Mesenchymal stem cell (in vitro differentiated cells and primary cell): ENCODE data around the gene ARHGEF16.

Experiments
- DNase-seq: peaks from one replicate; pipeline ENCODE4 v3.0.0-alpha.2; 2013
- H2AFZ ChIP-seq: one replicate; pipeline ENCODE4 v1.6.1; 2013; ENCODE audit warnings: low read depth, mild to moderate bottlenecking, control low read depth, inconsistent platforms, low read length, moderate library complexity
- H2AK5ac ChIP-seq: 2 replicates; pipeline ENCODE4 v1.6.1; 2013; ENCODE audit warnings: low read length, moderate library complexity, mild to moderate bottlenecking, inconsistent platforms; ENCODE audit not compliant: severe bottlenecking
- H2BK120ac ChIP-seq: one replicate; pipeline ENCODE4 v1.6.1; 2013; ENCODE audit warnings: low read depth, mild to moderate bottlenecking, inconsistent platforms, low read length, moderate library complexity
- H2BK12ac ChIP-seq, 2 experiments: one replicate each; pipeline ENCODE4 v1.6.1; 2013; ENCODE audit warnings: inconsistent platforms in 2 of 2, low read length in 2 of 2, mild to moderate bottlenecking in 2 of 2, moderate library complexity in 2 of 2, control low read depth in 1 of 2
- H2BK15ac ChIP-seq: one replicate; pipeline ENCODE4 v1.6.1; 2013; ENCODE audit warnings: mild to moderate bottlenecking, low read depth, inconsistent platforms; ENCODE audit not compliant: poor library complexity, severe bottlenecking
- H2BK5ac ChIP-seq: 2 replicates; pipeline ENCODE4 v1.6.1; 2013; ENCODE audit warnings: low read depth, mild to moderate bottlenecking, low read length, control low read depth, inconsistent platforms; ENCODE audit not compliant: poor library complexity, severe bottlenecking
- H3K14ac ChIP-seq, 2 experiments: one replicate each; pipeline ENCODE4 v1.6.1; 2013; ENCODE audit warnings: inconsistent platforms in 2 of 2, low read length in 2 of 2, control low read depth in 1 of 2, mild to moderate bottlenecking in 1 of 2, moderate library complexity in 1 of 2
- H3K18ac ChIP-seq, 2 experiments: one replicate each; pipeline ENCODE4 v1.6.1; 2013; ENCODE audit warnings: inconsistent platforms in 2 of 2, low read length in 2 of 2, control low read depth in 1 of 2, low read depth in 1 of 2, mild to moderate bottlenecking in 1 of 2
- H3K23ac ChIP-seq, 2 experiments: one replicate each; pipeline ENCODE4 v1.6.1; 2013; ENCODE audit warnings: inconsistent platforms in 2 of 2, low read length in 2 of 2, mild to moderate bottlenecking in 2 of 2, moderate library complexity in 2 of 2, control low read depth in 1 of 2
- H3K27ac ChIP-seq: 2 replicates; pipeline ENCODE4 v1.5.1; 2013; ENCODE audit warnings: mild to moderate bottlenecking, moderate library complexity, low read length, control low read depth, inconsistent platforms; ENCODE audit not compliant: poor library complexity, severe bottlenecking
- H3K27me3 ChIP-seq, 2 experiments: 2 replicates each; pipeline versions ENCODE4 v1.6.1 to v1.7.0; 2013; ENCODE audit warnings: low read length in 2 of 2, mild to moderate bottlenecking in 2 of 2, moderate library complexity in 2 of 2, control low read depth in 1 of 2, inconsistent platforms in 1 of 2; ENCODE audit not compliant: control insufficient read depth in 1 of 2, insufficient read depth in 1 of 2
- H3K36me3 ChIP-seq, 2 experiments: 2 replicates each; pipeline versions ENCODE4 v1.6.1 to v1.7.0; 2013; ENCODE audit warnings: low read length in 2 of 2, control low read depth in 1 of 2, inconsistent platforms in 1 of 2, low read depth in 1 of 2, mild to moderate bottlenecking in 1 of 2; ENCODE audit not compliant: insufficient read depth in 2 of 2, control insufficient read depth in 1 of 2
- H3K4ac ChIP-seq, 2 experiments: one replicate each; pipeline ENCODE4 v1.6.1; 2013; ENCODE audit warnings: inconsistent platforms in 2 of 2, low read length in 2 of 2, mild to moderate bottlenecking in 2 of 2, moderate library complexity in 2 of 2, control low read depth in 1 of 2, low read depth in 1 of 2
- H3K4me1 ChIP-seq: 2 replicates; pipeline ENCODE4 v1.6.1; 2013; ENCODE audit warnings: low read depth, low read length, control low read depth; ENCODE audit not compliant: control insufficient read depth, insufficient read depth
- H3K4me2 ChIP-seq: 2 replicates; pipeline ENCODE4 v1.6.1; 2013; ENCODE audit warnings: low read length, mild to moderate bottlenecking, inconsistent platforms; ENCODE audit not compliant: poor library complexity, severe bottlenecking
- H3K4me3 ChIP-seq, 2 experiments: 2 replicates each; pipeline versions ENCODE4 v1.5.1 to v1.7.0; 2013; ENCODE audit warnings: low read length in 2 of 2, mild to moderate bottlenecking in 2 of 2, control low read depth in 1 of 2, low read depth in 1 of 2; ENCODE audit not compliant: insufficient read depth in 1 of 2
- H3K79me1 ChIP-seq: replicated peaks from 2 replicates; pipeline ENCODE4 v1.6.1; 2013; ENCODE audit warnings: mild to moderate bottlenecking, control low read depth, low read length, inconsistent platforms; ENCODE audit not compliant: poor library complexity, severe bottlenecking
- H3K9ac ChIP-seq: 2 replicates; pipeline ENCODE4 v1.7.0; 2013; ENCODE audit warnings: mild to moderate bottlenecking, low read length, moderate library complexity
- H3K9me3 ChIP-seq: 2 replicates; pipeline ENCODE4 v1.7.0; 2013; ENCODE audit warnings: mild to moderate bottlenecking, low read length; ENCODE audit not compliant: control insufficient read depth
- H4K8ac ChIP-seq: one replicate; pipeline ENCODE4 v1.6.1; 2013; ENCODE audit warnings: inconsistent platforms, mild to moderate bottlenecking, low read length, moderate library complexity
- H4K91ac ChIP-seq: one replicate; pipeline ENCODE4 v1.6.1; 2013; ENCODE audit warnings: mild to moderate bottlenecking, low read length, inconsistent platforms
- WGBS: methylation state at CpG from one replicate; pipeline ENCODE4 v1.1.7; 2013; ENCODE audit warnings: mixed read lengths; 5-methylcytosine and 5-hydroxymethylcytosine counted together

Gene ARHGEF16

GRCh38 chr1:3405974-3406867 is 48.2 kb upstream of the ARHGEF16 start:
- no peaks in the 10 kb centered on the region for H3K79me1 ChIP-seq
- no peak overlapping the region for H3K23ac ChIP-seq
- no peak overlapping the region for H3K4me3 ChIP-seq
- no peaks in the 10 kb centered on the region for H3K9me3 ChIP-seq
- no peak overlapping the region for H2AFZ ChIP-seq
- H3K27ac ChIP-seq = no peak overlapping the region
- H4K8ac ChIP-seq = no peak overlapping the region
- H4K91ac ChIP-seq = no peak overlapping the region
- no peak for DNase-seq
- no peak overlapping the region for H2AK5ac ChIP-seq
- peaks cover 7 to 9% of the 10 kb centered on the region in 2 experiments for H3K27me3 ChIP-seq
- no peak overlapping the region for H3K18ac ChIP-seq
- no peak overlapping the region for H2BK5ac ChIP-seq
- H3K36me3 ChIP-seq = no peaks in the 10 kb centered on the region
- H2BK15ac ChIP-seq = no peak overlapping the region
- H2BK12ac ChIP-seq = no peak overlapping the region
- H3K4me2 ChIP-seq = no peak overlapping the region
- H3K9ac ChIP-seq = no peak overlapping the region
- H3K4me1 ChIP-seq = peaks cover 8% of the 10 kb centered on the region
- no peak overlapping the region for H3K4ac ChIP-seq
- WGBS = 77% methylated on average over 16 of the region's 17 CpGs
- H2BK120ac ChIP-seq = no peak overlapping the region
- H3K14ac ChIP-seq = no peak overlapping the region

- Histone ChIP-seq H3K79me1 (no peaks in the 10 kb centered on the region), H4K91ac (no peak overlapping the region), H2BK12ac (no peak overlapping the region), H3K36me3 (no peaks in the 10 kb centered on the region), H2BK15ac (no peak overlapping the region), H3K4ac (no peak overlapping the region), H4K8ac (no peak overlapping the region), H2BK120ac (no peak overlapping the region), H2BK5ac (no peak overlapping the region), H3K27me3 (peaks cover 7 to 17% of the 10 kb centered on the region in 2 experiments), H3K4me3 (no peak overlapping the region), H3K18ac (no peak overlapping the region), H3K23ac (no peak overlapping the region), H2AFZ (no peak overlapping the region), H3K27ac (no peak overlapping the region), H3K9me3 (no peaks in the 10 kb centered on the region), H3K4me1 (peaks cover 8% of the 10 kb centered on the region), H3K9ac (no peak overlapping the region), H2AK5ac (no peak overlapping the region), H3K4me2 (no peak overlapping the region), H3K14ac (no peak overlapping the region)
- no peak for DNase-seq
- 95% methylated on average over 12 of the region's 12 CpGs for WGBS
Measured at GRCh38 chr1:3407021-3407420, 47.4 kb upstream of the ARHGEF16 start.

- no peak overlapping the region for H3K4me2 ChIP-seq
- 95% methylated on average over 36 of the region's 36 CpGs for WGBS
Measured at GRCh38 chr1:3408751-3409266, 45.7 kb upstream of the ARHGEF16 start.

GRCh38 chr1:3409366-3410141 is 44.9 kb upstream of the ARHGEF16 start:
- Histone ChIP-seq H3K4me2 (no peak overlapping the region), H2BK120ac (no peak overlapping the region), H3K9me3 (no peaks in the 10 kb centered on the region), H3K79me1 (no peaks in the 10 kb centered on the region), H2AK5ac (no peak overlapping the region), H3K9ac (no peak overlapping the region), H3K23ac (no peak overlapping the region), H3K18ac (no peak overlapping the region), H4K8ac (no peak overlapping the region), H3K27ac (no peak overlapping the region), H3K14ac (no peak overlapping the region), H2BK15ac (no peak overlapping the region), H4K91ac (no peak overlapping the region), H3K4me1 (peaks cover 8% of the 10 kb centered on the region), H2BK5ac (no peak overlapping the region), H3K4me3 (no peak overlapping the region), H2BK12ac (no peak overlapping the region), H2AFZ (no peak overlapping the region), H3K36me3 (no peaks in the 10 kb centered on the region), H3K4ac (no peak overlapping the region), H3K27me3 (peaks cover 0 to 27% of the 10 kb centered on the region in 2 experiments)
- 91% methylated on average over 19 of the region's 19 CpGs for WGBS
- DNase-seq = no peak

More at GRCh38 chr1:3408751-3409266, 45.7 kb upstream of the ARHGEF16 start:
- H3K9ac ChIP-seq = no peak overlapping the region
- no peak overlapping the region for H4K8ac ChIP-seq
- H2BK12ac ChIP-seq = no peak overlapping the region
- H2AK5ac ChIP-seq = no peak overlapping the region
- no peak overlapping the region for H2AFZ ChIP-seq
- no peak overlapping the region for H3K18ac ChIP-seq
- H3K23ac ChIP-seq = no peak overlapping the region
- H3K36me3 ChIP-seq = no peaks in the 10 kb centered on the region
- H4K91ac ChIP-seq = peak overlapping the region; percentile 25
- H2BK120ac ChIP-seq = no peak overlapping the region
- no peaks in the 10 kb centered on the region for H3K9me3 ChIP-seq
- no peak overlapping the region for H3K27ac ChIP-seq
- peaks cover 0 to 27% of the 10 kb centered on the region in 2 experiments for H3K27me3 ChIP-seq
- H3K4me1 ChIP-seq = peaks cover 8% of the 10 kb centered on the region
- peak overlapping the region in 1 of 2 experiments; percentile 14 for H3K4me3 ChIP-seq
- DNase-seq = no peak
- no peak overlapping the region for H2BK15ac ChIP-seq
- no peak overlapping the region for H3K4ac ChIP-seq
- H3K79me1 ChIP-seq = no peaks in the 10 kb centered on the region
- H3K14ac ChIP-seq = no peak overlapping the region
- no peak overlapping the region for H2BK5ac ChIP-seq
